CD4-positive, alpha-beta memory T cell (primary cell): Measurements from ENCODE around the gene TBC1D5. TPM values are rescaled to one million over a fixed set of nuclear protein-coding genes. Genes with fewer than 3 reads are reported as not detected.

Experiments
- CTCF ChIA-PET: fragments of 350-600 bp; sonication (Branson Sonifier 250); formaldehyde crosslinking; loops from one replicate; lab custom pipeline; 2021; ENCODE audit warnings: inconsistent platforms; ENCODE audit not compliant: partially characterized antibody; lab: Charles Lee
- POLR2A ChIA-PET: fragments of 350-600 bp; sonication (Branson Sonifier 250); formaldehyde crosslinking; loops from one replicate; lab custom pipeline; 2021; ENCODE audit not compliant: partially characterized antibody; lab: Charles Lee
- DNase-seq, 5 donors: peaks; one replicate each; pipeline versions ENCODE4 v3.0.0 to v3.0.0-alpha.2; 2020 to 2022; ENCODE audit warnings: mixed read lengths in 1 of 5
- H3K27ac ChIP-seq: one replicate; pipeline ENCODE4 v1.7.0; 2013; ENCODE audit warnings: low read depth, low read length
- H3K27me3 ChIP-seq: 2 replicates; pipeline ENCODE4 v1.7.0; 2013; ENCODE audit warnings: mild to moderate bottlenecking, low read length, moderate library complexity; ENCODE audit not compliant: insufficient read depth
- H3K36me3 ChIP-seq: 2 replicates; pipeline ENCODE4 v1.7.0; 2013; ENCODE audit warnings: mild to moderate bottlenecking, low read length, moderate library complexity; ENCODE audit not compliant: insufficient read depth
- H3K4me1 ChIP-seq: 2 replicates; pipeline ENCODE4 v1.7.0; 2013; ENCODE audit warnings: mild to moderate bottlenecking, low read length, moderate library complexity; ENCODE audit not compliant: insufficient read depth
- H3K4me3 ChIP-seq, 2 donors: one replicate each; pipeline ENCODE4 v1.7.0; 2013; ENCODE audit warnings: low read length in 2 of 2, mild to moderate bottlenecking in 1 of 2
- H3K9me3 ChIP-seq, 2 donors: one replicate each; pipeline ENCODE4 v1.7.0; 2013; ENCODE audit warnings: low read length in 2 of 2, control low read depth in 1 of 2; ENCODE audit not compliant: control insufficient read depth in 1 of 2
- H3K27ac Mint-ChIP-seq, 7 donors: one replicate each; pipeline ENCODE4 v1.8.0; 2020 to 2021; ENCODE audit warnings: mixed read lengths in 7 of 7, mild to moderate bottlenecking in 6 of 7, inconsistent platforms in 3 of 7, moderate library complexity in 3 of 7
- H3K27me3 Mint-ChIP-seq, 2 donors: one replicate each; pipeline ENCODE4 v1.8.0; 2020 to 2021; ENCODE audit warnings: mixed read lengths in 2 of 2
- H3K36me3 Mint-ChIP-seq, 2 donors: one replicate each; pipeline ENCODE4 v1.8.0; 2020 to 2021; ENCODE audit warnings: mixed read lengths in 2 of 2, inconsistent platforms in 1 of 2, mild to moderate bottlenecking in 1 of 2
- H3K4me1 Mint-ChIP-seq, 4 donors: one replicate each; pipeline ENCODE4 v1.8.0; 2020 to 2021; ENCODE audit warnings: mixed read lengths in 4 of 4, mild to moderate bottlenecking in 1 of 4
- H3K4me3 Mint-ChIP-seq, 8 donors: one replicate each; pipeline ENCODE4 v1.8.0; 2020 to 2021; ENCODE audit warnings: mixed read lengths in 8 of 8, mild to moderate bottlenecking in 7 of 8, moderate library complexity in 6 of 8, inconsistent platforms in 3 of 8
- H3K9me3 Mint-ChIP-seq, 8 donors: one replicate each; pipeline ENCODE4 v1.8.0; 2020 to 2021; ENCODE audit warnings: mixed read lengths in 8 of 8, mild to moderate bottlenecking in 5 of 8, inconsistent platforms in 3 of 8, moderate library complexity in 1 of 8
- intact Hi-C: fragments of 100-400 bp; cut with micrococcal nuclease; formaldehyde crosslinking; loops from one replicate; pipeline ENCODE4 v1.15.1; 2023
- polyA plus RNA-seq, 2 donors: library from polyadenylated mRNA; unstranded; fragments of 300-500 nt; fragmentation: Illumina TruSeq; gene quantifications; one replicate each; pipeline ENCODE4 v1.2.3, GENCODE V29; 2021
- total RNA-seq, 2 experiments: library from RNA; stranded (reverse); gene quantifications; one replicate each; pipeline ENCODE4 v1.2.3, GENCODE V29; 2021

Gene TBC1D5
- total and polyA plus RNA-seq, 4 experiments from 2014 or later: 21.2 to 52.2 (median 43.3) TPM

GRCh38 chr3:17749281-17749680 lies 6.8 kb upstream of the TBC1D5 start:
- H3K27ac Mint-ChIP-seq: peak overlapping the region in 6 of 7 donors; percentile 1 to 87 (median 74)
- H3K27ac ChIP-seq: no peak overlapping the region
- H3K9me3 ChIP-seq: no peaks in the 10 kb centered on the region
- no peaks in the 10 kb centered on the region for H3K36me3 Mint-ChIP-seq
- ChIA-PET POLR2A (interaction anchor here (0.6 kb wide), 1 partner anchor 1962 kb away, joined by 3 read pairs; no protein-coding TSS in a partner anchor), CTCF (no interaction called here)
- H3K4me1 Mint-ChIP-seq: peaks cover 14 to 25% (median 17%) of the 10 kb centered on the region in 4 donors
- no peaks in the 10 kb centered on the region for H3K36me3 ChIP-seq
- peak overlapping the region; percentile 79 to 93 (median 89) for H3K4me3 Mint-ChIP-seq
- no peaks in the 10 kb centered on the region for H3K27me3 ChIP-seq
- no peaks in the 10 kb centered on the region for H3K9me3 Mint-ChIP-seq
- H3K27me3 Mint-ChIP-seq: no peaks in the 10 kb centered on the region
- peak overlapping the region in 1 of 2 donors; percentile 14 for H3K4me3 ChIP-seq
- intact Hi-C loops: loop anchor here (10.0 kb wide), 2 partner anchors 676 to 976 kb away; partner anchors contain the start of gene SATB1
- peaks cover 7% of the 10 kb centered on the region for H3K4me1 ChIP-seq
- no peak for DNase-seq

DNA sequence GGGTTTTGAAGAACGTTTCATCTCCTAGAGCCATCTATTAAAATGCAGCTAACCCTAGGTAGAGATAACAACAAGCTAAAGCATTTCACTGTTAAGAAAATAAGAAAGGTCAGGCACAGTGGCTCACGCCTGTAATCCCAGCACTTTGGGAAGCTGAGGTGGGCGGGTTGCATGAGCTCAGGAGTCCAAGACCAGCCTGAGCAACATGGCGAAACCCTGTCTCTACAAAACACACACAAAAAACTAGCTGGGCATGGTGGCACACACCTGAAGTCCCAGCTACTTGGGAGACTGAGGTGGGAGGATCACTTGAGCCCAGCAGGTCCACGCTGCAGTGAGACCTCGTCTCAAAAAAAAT lies 5.4 kb upstream of the TBC1D5 start:
- Mint-ChIP-seq H3K27ac (peak overlapping the region in 1 of 7 donors; percentile 59), H3K4me1 (peaks cover 20 to 32% (median 22%) of the 10 kb centered on the region in 4 donors), H3K4me3 (peak overlapping the region in 2 of 8 donors; percentile 8 to 57), H3K9me3 (no peaks in the 10 kb centered on the region), H3K27me3 (no peaks in the 10 kb centered on the region), H3K36me3 (no peaks in the 10 kb centered on the region)
- Histone ChIP-seq H3K4me3 (no peak overlapping the region), H3K4me1 (peaks cover 16% of the 10 kb centered on the region), H3K9me3 (no peaks in the 10 kb centered on the region), H3K36me3 (no peaks in the 10 kb centered on the region), H3K27ac (no peak overlapping the region), H3K27me3 (no peaks in the 10 kb centered on the region)
- ChIA-PET POLR2A (no interaction called here), CTCF (interaction anchor here (1.1 to 1.9 kb wide), 3 partner anchors 13 to 93 kb away, joined by 3 to 7 read pairs (median 3); no protein-coding TSS in a partner anchor)
- intact Hi-C loops: loop anchor here (10.0 kb wide), 2 partner anchors 677 to 977 kb away; partner anchors contain the start of gene SATB1
- no peak for DNase-seq

GRCh38 chr3:17747174-17747889 lies 4.9 kb upstream of the TBC1D5 start:
- Histone ChIP-seq H3K9me3 (no peaks in the 10 kb centered on the region), H3K4me3 (no peak overlapping the region), H3K36me3 (no peaks in the 10 kb centered on the region), H3K27ac (no peak overlapping the region), H3K27me3 (no peaks in the 10 kb centered on the region), H3K4me1 (peaks cover 18% of the 10 kb centered on the region)
- Mint-ChIP-seq H3K36me3 (no peaks in the 10 kb centered on the region), H3K4me1 (peaks cover 20 to 34% (median 22%) of the 10 kb centered on the region in 4 donors), H3K27ac (peak overlapping the region in 2 of 7 donors; percentile 10 to 59), H3K4me3 (peak overlapping the region in 2 of 8 donors; percentile 8 to 57), H3K9me3 (no peaks in the 10 kb centered on the region), H3K27me3 (no peaks in the 10 kb centered on the region)
- intact Hi-C loops: loop anchor here (10.0 kb wide), 2 partner anchors 677 to 977 kb away; partner anchors contain the start of gene SATB1
- ChIA-PET CTCF (interaction anchor here (1.1 to 1.9 kb wide), 3 partner anchors 12 to 93 kb away, joined by 3 to 7 read pairs (median 3); no protein-coding TSS in a partner anchor), POLR2A (no interaction called here)
- no peak for DNase-seq

DNA sequence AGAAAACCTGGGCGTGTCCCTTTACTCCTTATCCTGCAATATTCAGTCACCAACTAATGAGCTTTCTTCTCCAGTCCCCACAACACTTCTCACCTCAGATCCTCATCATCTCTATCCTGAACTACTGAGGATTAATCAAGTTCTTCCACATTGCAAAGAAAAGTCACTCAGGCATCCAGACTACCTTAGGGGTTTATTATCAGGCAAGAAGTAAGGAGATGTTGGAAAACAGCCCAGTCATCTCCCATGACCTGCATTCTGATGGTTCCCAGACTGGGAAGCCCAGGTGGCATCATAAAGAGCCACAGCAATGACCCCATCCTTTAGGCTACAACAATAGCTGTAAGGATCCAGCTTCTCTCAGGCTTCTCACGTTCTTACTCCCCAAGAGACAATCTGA lies 3.5 kb upstream of the TBC1D5 start:
- H3K9me3 Mint-ChIP-seq: no peaks in the 10 kb centered on the region
- peaks cover 0 to 4% of the 10 kb centered on the region in 2 donors for H3K36me3 Mint-ChIP-seq
- H3K27ac Mint-ChIP-seq: no peak overlapping the region
- no peak for DNase-seq
- CTCF ChIA-PET: interaction anchor here (1.9 kb wide), 1 partner anchor 12 kb away, joined by 6 read pairs; no protein-coding TSS in a partner anchor
- H3K4me3 Mint-ChIP-seq: peak overlapping the region in 1 of 8 donors; percentile 20
- intact Hi-C loops: loop anchor here (10.0 kb wide), 2 partner anchors 679 to 979 kb away; partner anchors contain the start of gene SATB1
- H3K27me3 Mint-ChIP-seq: no peaks in the 10 kb centered on the region
- Histone ChIP-seq H3K36me3 (no peaks in the 10 kb centered on the region), H3K27me3 (no peaks in the 10 kb centered on the region), H3K9me3 (no peaks in the 10 kb centered on the region), H3K27ac (no peak overlapping the region), H3K4me3 (no peak overlapping the region), H3K4me1 (peaks cover 23% of the 10 kb centered on the region)
- POLR2A ChIA-PET: no interaction called here
- H3K4me1 Mint-ChIP-seq: peaks cover 26 to 44% (median 30%) of the 10 kb centered on the region in 4 donors

- H3K4me3 ChIP-seq: no peak overlapping the region
- no peaks in the 10 kb centered on the region for H3K9me3 ChIP-seq
- POLR2A ChIA-PET: no interaction called here
- H3K27ac Mint-ChIP-seq: no peak overlapping the region
- peaks cover 29% of the 10 kb centered on the region for H3K4me1 ChIP-seq
- H3K9me3 Mint-ChIP-seq: no peaks in the 10 kb centered on the region
- H3K36me3 ChIP-seq: no peaks in the 10 kb centered on the region
- H3K27ac ChIP-seq: no peak overlapping the region
- intact Hi-C loops: loop anchor here (10.0 kb wide), 2 partner anchors 680 to 980 kb away; partner anchors contain the start of gene SATB1
- peaks cover 30 to 50% (median 35%) of the 10 kb centered on the region in 4 donors for H3K4me1 Mint-ChIP-seq
- CTCF ChIA-PET: interaction anchor here (1.9 kb wide), 1 partner anchor 13 kb away, joined by 6 read pairs; no protein-coding TSS in a partner anchor
- peaks cover 0 to 7% of the 10 kb centered on the region in 2 donors for H3K36me3 Mint-ChIP-seq
- H3K27me3 ChIP-seq: no peaks in the 10 kb centered on the region
- no peak for DNase-seq
- H3K4me3 Mint-ChIP-seq: no peak overlapping the region
- H3K27me3 Mint-ChIP-seq: no peaks in the 10 kb centered on the region
Measured at GRCh38 chr3:17745301-17745700, 2.9 kb upstream of the TBC1D5 start.

GRCh38 chr3:17744693-17745092 lies 2.3 kb upstream of the TBC1D5 start:
- POLR2A ChIA-PET: no interaction called here
- intact Hi-C loops: loop anchor here (10.0 kb wide), 2 partner anchors 680 to 980 kb away; partner anchors contain the start of gene SATB1

GRCh38 chr3:17743658-17743995 lies 1.2 kb upstream of the TBC1D5 start:
- peaks cover 25 to 48% (median 34%) of the 10 kb centered on the region in 4 donors for H3K4me1 Mint-ChIP-seq
- DNase-seq: no peak
- ChIA-PET POLR2A (interaction anchor here (1.7 to 2.1 kb wide), 3 partner anchors 10 to 50 kb away, joined by 5 to 20 read pairs (median 10); no protein-coding TSS in a partner anchor), CTCF (interaction anchor here (1.2 to 1.4 kb wide), 2 partner anchors 50 to 97 kb away, joined by 5 to 6 read pairs; no protein-coding TSS in a partner anchor)
- H3K27ac ChIP-seq: peak overlapping the region; percentile 54
- no peaks in the 10 kb centered on the region for H3K36me3 ChIP-seq
- H3K9me3 Mint-ChIP-seq: no peaks in the 10 kb centered on the region
- H3K27ac Mint-ChIP-seq: peak overlapping the region in 4 of 7 donors; percentile 80 to 91 (median 90)
- H3K36me3 Mint-ChIP-seq: peaks cover 0 to 7% of the 10 kb centered on the region in 2 donors
- intact Hi-C loops: loop anchor here (2.0 to 10.0 kb wide), 3 partner anchors 51 to 981 kb away; partner anchors contain the start of gene SATB1
- peaks cover 29% of the 10 kb centered on the region for H3K4me1 ChIP-seq
- H3K27me3 ChIP-seq: no peaks in the 10 kb centered on the region
- H3K9me3 ChIP-seq: no peaks in the 10 kb centered on the region
- no peak overlapping the region for H3K4me3 ChIP-seq
- no peaks in the 10 kb centered on the region for H3K27me3 Mint-ChIP-seq
- peak overlapping the region; percentile 83 to 94 (median 91) for H3K4me3 Mint-ChIP-seq

More at GRCh38 chr3:17744693-17745092, 2.3 kb upstream of the TBC1D5 start:
- no peaks in the 10 kb centered on the region for H3K9me3 ChIP-seq
- peaks cover 35% of the 10 kb centered on the region for H3K4me1 ChIP-seq
- Mint-ChIP-seq H3K36me3 (peaks cover 0 to 7% of the 10 kb centered on the region in 2 donors), H3K4me1 (peaks cover 26 to 46% (median 34%) of the 10 kb centered on the region in 4 donors), H3K9me3 (no peaks in the 10 kb centered on the region), H3K27ac (peak overlapping the region in 1 of 7 donors; percentile 19), H3K27me3 (no peaks in the 10 kb centered on the region), H3K4me3 (peak overlapping the region in 4 of 8 donors; percentile 18 to 57 (median 39))
- H3K4me3 ChIP-seq: no peak overlapping the region
- H3K27me3 ChIP-seq: no peaks in the 10 kb centered on the region
- no peak overlapping the region for H3K27ac ChIP-seq
- CTCF ChIA-PET: interaction anchor here (0.7 kb wide), 1 partner anchor 14 kb away, joined by 3 read pairs; no protein-coding TSS in a partner anchor
- no peaks in the 10 kb centered on the region for H3K36me3 ChIP-seq
- DNase-seq: no peak
